BLaER1 treated with 17β-estradiol and CSF1 and Interleukin-3, amounts not matched to agents 10 nM and 100 nM (cell line): ENCODE results near the gene MGAT5B.

Experiments used
- H3K27ac ChIP-seq, 11 experiments: shearing (Covaris generic); formaldehyde crosslinking; 2 replicates each; pipeline ENCODE4 v1.8.1; 2022
- H3K27me3 ChIP-seq, 11 experiments: shearing (Covaris generic); formaldehyde crosslinking; 2 replicates each; pipeline ENCODE4 v1.8.1; 2022
- H3K36me3 ChIP-seq, 11 experiments: shearing (Covaris generic); formaldehyde crosslinking; 2 replicates each; pipeline ENCODE4 v1.8.1; 2022
- H3K4me1 ChIP-seq, 10 experiments: shearing (Covaris generic); formaldehyde crosslinking; 2 replicates each; pipeline ENCODE4 v1.8.1; 2022
- H3K4me2 ChIP-seq, 11 experiments: shearing (Covaris generic); formaldehyde crosslinking; 2 replicates each; pipeline ENCODE4 v1.8.1; 2022
- H3K4me3 ChIP-seq, 10 experiments: shearing (Covaris generic); formaldehyde crosslinking; 2 replicates each; pipeline ENCODE4 v1.8.1; 2022
- H3K9ac ChIP-seq, 11 experiments: shearing (Covaris generic); formaldehyde crosslinking; 2 replicates each; pipeline ENCODE4 v1.8.1; 2022
- H3K9me3 ChIP-seq, 11 experiments: shearing (Covaris generic); formaldehyde crosslinking; replicated peaks in 1 of 11; 2 replicates each; pipeline ENCODE4 v1.8.1; 2022
- H4K20me1 ChIP-seq, 11 experiments: shearing (Covaris generic); formaldehyde crosslinking; 2 replicates each; pipeline ENCODE4 v1.8.1; 2022
- Cebpa-rat ChIP-seq, 11 experiments: shearing (Covaris generic); IDR thresholded peaks; 2 replicates each; pipeline ENCODE4 v1.8.1; 2022

MGAT5B gene

GRCh38 chr17:76904116-76904515 is 35.9 kb downstream of the MGAT5B start:
- peaks cover 0 to 92% (median 54%) of the 10 kb centered on the region in 11 experiments; a peak in 17 of 22 replicates for H4K20me1 ChIP-seq
- H3K27me3 ChIP-seq, result no peaks in the 10 kb centered on the region
- peaks cover 0 to 94% (median 73%) of the 10 kb centered on the region in 11 experiments; a peak in 18 of 22 replicates for H3K36me3 ChIP-seq
- TF ChIP-seq Cebpa-rat (IDR thresholded peaks at IDR 0.05), result no peak
- H3K9me3 ChIP-seq, result no peaks in the 10 kb centered on the region; a peak in 1 of 22 replicates
- H3K27ac ChIP-seq, result no peak overlapping the region
- no peak overlapping the region for H3K4me3 ChIP-seq
- H3K9ac ChIP-seq, result no peak overlapping the region
- no peak overlapping the region for H3K4me2 ChIP-seq
- H3K4me1 ChIP-seq, result peaks cover 0 to 30% (median 24%) of the 10 kb centered on the region in 10 experiments; a peak in 17 of 20 replicates

DNA sequence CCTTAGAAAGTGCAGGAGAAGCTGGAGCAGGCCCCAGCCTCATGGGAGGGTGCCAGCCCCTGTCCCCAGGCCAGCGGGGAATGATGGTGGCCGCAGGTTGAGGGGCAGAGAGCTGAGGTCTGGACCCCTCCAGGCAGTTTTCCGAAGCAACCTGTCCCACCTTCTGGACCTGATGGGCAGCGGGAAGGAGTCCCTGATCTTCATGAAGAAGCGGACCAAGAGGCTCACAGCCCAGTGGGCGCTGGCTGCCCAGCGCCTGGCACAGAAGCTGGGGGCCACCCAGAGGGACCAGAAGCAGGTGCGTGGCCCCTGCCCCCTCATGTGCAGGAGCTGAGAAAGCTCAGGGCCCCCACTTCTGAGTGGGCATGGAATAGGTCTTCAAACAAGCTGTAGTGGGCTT is 36.8 kb downstream of the MGAT5B start:
- Histone ChIP-seq H3K4me1 (peaks cover 0 to 30% (median 21%) of the 10 kb centered on the region in 10 experiments; a peak in 17 of 20 replicates), H3K4me3 (no peak overlapping the region), H3K27me3 (no peaks in the 10 kb centered on the region), H3K9ac (no peak overlapping the region), H3K36me3 (peaks cover 0 to 94% (median 81%) of the 10 kb centered on the region in 11 experiments; a peak in 18 of 22 replicates), H4K20me1 (peaks cover 0 to 92% (median 58%) of the 10 kb centered on the region in 11 experiments; a peak in 18 of 22 replicates), H3K9me3 (no peaks in the 10 kb centered on the region; a peak in 1 of 22 replicates), H3K4me2 (no peak overlapping the region), H3K27ac (no peak overlapping the region)
- no peak for TF ChIP-seq Cebpa-rat (IDR thresholded peaks at IDR 0.05)

GRCh38 chr17:76905836-76906235 is 37.6 kb downstream of the MGAT5B start:
- no peak overlapping the region for H3K9ac ChIP-seq
- H3K4me2 ChIP-seq, result no peak overlapping the region
- peaks cover 0 to 92% (median 58%) of the 10 kb centered on the region in 11 experiments; a peak in 18 of 22 replicates for H4K20me1 ChIP-seq
- H3K4me1 ChIP-seq, result peaks cover 0 to 30% (median 21%) of the 10 kb centered on the region in 10 experiments; a peak in 17 of 20 replicates
- H3K36me3 ChIP-seq, result peaks cover 0 to 96% (median 89%) of the 10 kb centered on the region in 11 experiments; a peak in 18 of 22 replicates
- no peaks in the 10 kb centered on the region; a peak in 1 of 22 replicates for H3K9me3 ChIP-seq
- H3K4me3 ChIP-seq, result no peak overlapping the region
- TF ChIP-seq Cebpa-rat (IDR thresholded peaks at IDR 0.05), result no peak
- H3K27me3 ChIP-seq, result no peaks in the 10 kb centered on the region
- no peak overlapping the region for H3K27ac ChIP-seq

DNA sequence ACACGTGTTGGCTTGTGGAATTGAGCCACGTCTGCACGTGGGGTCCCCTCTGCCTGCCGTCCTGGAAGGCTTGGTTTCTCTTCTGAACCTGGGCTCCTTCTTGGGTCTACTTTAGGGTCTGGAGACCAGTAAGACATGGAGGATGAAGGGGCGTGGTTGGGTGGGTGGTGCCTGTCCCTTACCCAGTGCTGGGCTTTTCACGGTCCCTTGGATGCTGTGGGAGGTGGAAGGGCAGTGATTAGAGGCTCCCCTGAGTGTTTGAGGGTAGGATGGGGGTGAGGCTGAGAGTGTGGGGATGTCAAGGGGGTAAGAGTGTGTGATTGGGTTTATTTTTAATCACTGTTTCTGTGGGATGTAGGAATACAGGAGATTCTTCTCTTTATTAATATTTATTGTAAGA is 38.3 kb downstream of the MGAT5B start:
- Histone ChIP-seq H3K27ac (no peak overlapping the region), H3K36me3 (peaks cover 0 to 97% (median 94%) of the 10 kb centered on the region in 11 experiments; a peak in 18 of 22 replicates), H3K9ac (no peak overlapping the region), H3K27me3 (no peaks in the 10 kb centered on the region), H3K4me2 (no peak overlapping the region), H3K9me3 (no peaks in the 10 kb centered on the region; a peak in 1 of 22 replicates), H3K4me1 (peaks cover 0 to 30% (median 20%) of the 10 kb centered on the region in 10 experiments; a peak in 17 of 20 replicates), H3K4me3 (no peak overlapping the region), H4K20me1 (peaks cover 0 to 92% (median 58%) of the 10 kb centered on the region in 11 experiments; a peak in 18 of 22 replicates)
- TF ChIP-seq Cebpa-rat (IDR thresholded peaks at IDR 0.05), result no peak

- peaks cover 0 to 92% (median 58%) of the 10 kb centered on the region in 11 experiments; a peak in 18 of 22 replicates for H4K20me1 ChIP-seq
- no peak overlapping the region for H3K27ac ChIP-seq
- peaks cover 0 to 97% (median 95%) of the 10 kb centered on the region in 11 experiments; a peak in 18 of 22 replicates for H3K36me3 ChIP-seq
- no peaks in the 10 kb centered on the region; a peak in 1 of 22 replicates for H3K9me3 ChIP-seq
- peaks cover 0 to 24% (median 15%) of the 10 kb centered on the region in 10 experiments; a peak in 12 of 20 replicates for H3K4me1 ChIP-seq
- H3K4me2 ChIP-seq, result no peak overlapping the region
- no peak overlapping the region for H3K4me3 ChIP-seq
- H3K9ac ChIP-seq, result no peak overlapping the region
- no peaks in the 10 kb centered on the region for H3K27me3 ChIP-seq
- no peak for TF ChIP-seq Cebpa-rat (IDR thresholded peaks at IDR 0.05)
These were observed 39.1 kb downstream of the MGAT5B start for GRCh38 chr17:76907352-76907751.

DNA sequence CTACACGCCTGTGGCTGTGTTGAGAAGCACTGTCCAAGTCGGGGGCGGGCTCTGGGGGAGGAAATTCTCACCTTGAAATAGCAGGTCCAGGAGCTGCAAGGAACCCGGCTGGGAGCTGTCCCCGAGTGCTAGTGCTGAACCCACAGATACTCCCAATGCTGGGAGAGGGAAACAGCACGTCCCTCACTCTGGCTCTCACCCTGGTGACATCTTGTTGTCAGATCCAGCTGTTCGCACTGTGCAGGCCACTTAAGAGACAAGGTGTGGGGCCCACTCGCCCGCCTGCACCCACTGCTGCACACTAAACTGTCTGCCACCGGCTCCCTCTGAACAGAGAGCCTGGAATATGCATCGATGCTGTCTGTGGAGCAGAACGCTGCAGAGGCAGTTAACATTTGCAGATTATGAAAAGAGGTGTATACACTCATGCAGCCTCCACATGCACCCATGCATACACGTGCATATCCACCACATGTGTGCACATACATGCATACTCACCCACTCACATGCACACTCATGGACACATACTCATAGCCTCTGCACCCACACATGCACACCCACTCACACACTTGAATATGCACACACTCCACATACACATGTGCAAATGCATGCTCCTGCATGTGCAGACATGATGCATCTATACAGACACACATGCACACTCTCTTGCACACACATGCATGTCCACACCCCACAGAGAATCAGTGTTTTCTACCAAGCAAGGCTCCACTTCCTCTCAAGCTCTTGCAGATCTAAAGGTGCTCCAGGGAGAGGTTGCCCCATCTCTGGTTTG is 42.0 kb downstream of the MGAT5B start:
- no peak overlapping the region for H3K9ac ChIP-seq
- H3K36me3 ChIP-seq, result peaks cover 0 to 95% (median 85%) of the 10 kb centered on the region in 11 experiments; a peak in 18 of 22 replicates
- H3K4me3 ChIP-seq, result no peak overlapping the region
- H4K20me1 ChIP-seq, result peaks cover 0 to 88% (median 64%) of the 10 kb centered on the region in 11 experiments; a peak in 18 of 22 replicates
- H3K4me1 ChIP-seq, result peaks cover 0 to 24% (median 15%) of the 10 kb centered on the region in 10 experiments; a peak in 12 of 20 replicates
- H3K27me3 ChIP-seq, result no peaks in the 10 kb centered on the region
- no peaks in the 10 kb centered on the region; a peak in 1 of 22 replicates for H3K9me3 ChIP-seq
- no peak for TF ChIP-seq Cebpa-rat (IDR thresholded peaks at IDR 0.05)
- peak overlapping the region in 5 of 11 experiments; percentile 9 to 36 (median 25); a peak in 7 of 22 replicates for H3K4me2 ChIP-seq
- H3K27ac ChIP-seq, result no peak overlapping the region

DNA sequence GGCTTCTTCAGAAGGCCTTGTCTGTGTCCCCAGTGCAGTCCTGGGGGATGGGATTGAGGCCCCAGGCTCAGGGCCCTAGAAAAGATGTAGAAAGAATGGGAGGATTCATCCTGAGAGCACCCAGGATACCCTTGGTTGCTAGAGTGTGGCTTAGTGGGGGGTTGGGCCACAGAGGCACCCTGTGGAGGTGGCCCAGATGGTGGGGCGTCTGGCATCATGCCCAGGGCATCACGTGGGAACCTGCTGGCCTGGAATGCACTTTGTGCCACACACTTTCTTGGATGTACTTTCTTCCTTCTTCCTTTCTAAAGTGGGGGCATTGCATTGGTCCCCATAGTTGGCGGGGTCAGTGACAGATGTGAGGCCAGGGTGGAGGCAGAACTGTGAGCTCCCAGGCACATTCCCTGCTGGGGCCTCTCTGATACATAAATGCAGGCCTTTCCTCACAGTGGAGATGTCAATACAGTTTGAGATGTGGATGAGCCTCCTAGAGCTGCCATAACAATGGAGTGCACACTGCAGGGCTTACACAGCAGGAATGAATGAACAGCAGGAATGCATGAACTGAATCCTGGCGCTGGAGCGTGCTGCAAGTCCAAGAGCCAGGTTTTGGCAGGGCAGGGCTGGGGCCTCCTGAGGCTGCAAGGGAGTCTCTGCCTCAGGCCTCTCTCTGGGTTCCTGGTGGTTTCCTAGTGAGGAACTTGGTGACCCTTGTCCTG is 43.3 kb downstream of the MGAT5B start:
- H3K36me3 ChIP-seq, result peaks cover 0 to 96% (median 86%) of the 10 kb centered on the region in 11 experiments; a peak in 18 of 22 replicates
- no peak for TF ChIP-seq Cebpa-rat (IDR thresholded peaks at IDR 0.05)
- peaks cover 0 to 27% (median 17%) of the 10 kb centered on the region in 10 experiments; a peak in 12 of 20 replicates for H3K4me1 ChIP-seq
- peaks cover 0 to 91% (median 72%) of the 10 kb centered on the region in 11 experiments; a peak in 18 of 22 replicates for H4K20me1 ChIP-seq
- no peaks in the 10 kb centered on the region; a peak in 1 of 22 replicates for H3K9me3 ChIP-seq
- no peak overlapping the region for H3K27ac ChIP-seq
- H3K4me3 ChIP-seq, result no peak overlapping the region
- H3K4me2 ChIP-seq, result peak overlapping the region in 5 of 11 experiments; percentile 9 to 36 (median 25); a peak in 8 of 22 replicates
- H3K27me3 ChIP-seq, result no peaks in the 10 kb centered on the region
- no peak overlapping the region for H3K9ac ChIP-seq

GRCh38 chr17:76912421-76913164 is 44.4 kb downstream of the MGAT5B start:
- no peaks in the 10 kb centered on the region for H3K27me3 ChIP-seq
- peaks cover 4 to 38% (median 29%) of the 10 kb centered on the region in 10 experiments for H3K4me1 ChIP-seq
- no peak overlapping the region for H3K4me2 ChIP-seq
- TF ChIP-seq Cebpa-rat (IDR thresholded peaks at IDR 0.05), result no peak
- H3K9ac ChIP-seq, result no peak overlapping the region
- no peak overlapping the region for H3K27ac ChIP-seq
- peaks cover 0 to 91% (median 73%) of the 10 kb centered on the region in 11 experiments; a peak in 18 of 22 replicates for H4K20me1 ChIP-seq
- no peak overlapping the region for H3K4me3 ChIP-seq
- peaks cover 0 to 90% (median 77%) of the 10 kb centered on the region in 11 experiments; a peak in 16 of 22 replicates for H3K36me3 ChIP-seq
- no peaks in the 10 kb centered on the region for H3K9me3 ChIP-seq
